ENCODE data around the gene ATP2B2.

ATP2B2 gene

DNA sequence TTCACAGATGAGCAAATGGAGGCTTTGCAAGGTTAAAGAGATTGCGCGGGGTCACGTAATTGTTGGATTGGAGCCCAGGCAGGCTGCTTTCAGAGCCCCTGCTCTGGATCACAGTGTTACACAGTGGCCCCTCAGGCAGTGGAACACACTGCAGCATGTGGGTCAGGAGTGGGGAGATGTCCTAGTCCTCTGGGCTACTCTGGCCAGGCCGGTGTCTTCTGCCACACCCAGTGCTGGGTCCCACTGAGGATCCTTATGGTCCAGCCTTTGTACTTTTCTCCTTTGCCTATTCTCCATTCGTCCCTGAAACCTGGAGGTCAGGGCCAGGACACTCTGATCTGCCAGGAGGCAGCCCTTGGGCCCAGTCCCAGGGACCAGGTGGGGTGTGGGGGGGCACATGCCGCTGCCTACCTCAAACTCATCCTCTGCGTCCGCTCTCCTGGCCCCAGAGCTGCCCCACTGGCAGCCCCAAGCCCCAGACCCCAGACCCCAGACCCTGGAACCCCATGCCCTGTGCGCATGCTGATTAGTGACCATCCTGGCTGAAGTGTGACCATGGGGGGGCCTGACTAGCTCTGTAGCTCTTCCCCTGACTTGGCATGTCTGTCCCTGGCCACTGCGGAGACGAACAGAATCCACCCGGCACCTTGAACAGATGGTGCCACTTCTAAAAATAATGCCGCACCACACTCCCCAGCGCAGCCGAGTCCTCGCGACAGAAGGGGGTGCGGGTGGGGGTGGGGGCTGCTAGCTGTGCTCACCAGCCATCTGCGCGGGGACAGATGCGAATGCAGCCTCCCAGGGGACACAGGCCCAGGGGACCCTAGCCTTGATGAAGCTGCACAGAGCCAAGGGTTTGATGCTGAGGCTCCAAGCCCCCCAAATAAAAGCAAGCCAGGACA lies 41.6 kb downstream of the ATP2B2 start:
- in situ Hi-C loops (cut with MboI; ENCODE audit: low pct_unique_long_range_greater_than_20kb, low sequenced_read_pairs, unreplicated experiment): no loop called here
- TF ChIP-seq, protein P1, sequence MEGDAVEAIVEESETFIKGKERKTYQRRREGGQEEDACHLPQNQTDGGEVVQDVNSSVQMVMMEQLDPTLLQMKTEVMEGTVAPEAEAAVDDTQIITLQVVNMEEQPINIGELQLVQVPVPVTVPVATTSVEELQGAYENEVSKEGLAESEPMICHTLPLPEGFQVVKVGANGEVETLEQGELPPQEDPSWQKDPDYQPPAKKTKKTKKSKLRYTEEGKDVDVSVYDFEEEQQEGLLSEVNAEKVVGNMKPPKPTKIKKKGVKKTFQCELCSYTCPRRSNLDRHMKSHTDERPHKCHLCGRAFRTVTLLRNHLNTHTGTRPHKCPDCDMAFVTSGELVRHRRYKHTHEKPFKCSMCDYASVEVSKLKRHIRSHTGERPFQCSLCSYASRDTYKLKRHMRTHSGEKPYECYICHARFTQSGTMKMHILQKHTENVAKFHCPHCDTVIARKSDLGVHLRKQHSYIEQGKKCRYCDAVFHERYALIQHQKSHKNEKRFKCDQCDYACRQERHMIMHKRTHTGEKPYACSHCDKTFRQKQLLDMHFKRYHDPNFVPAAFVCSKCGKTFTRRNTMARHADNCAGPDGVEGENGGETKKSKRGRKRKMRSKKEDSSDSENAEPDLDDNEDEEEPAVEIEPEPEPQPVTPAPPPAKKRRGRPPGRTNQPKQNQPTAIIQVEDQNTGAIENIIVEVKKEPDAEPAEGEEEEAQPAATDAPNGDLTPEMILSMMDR (IDR thresholded peaks at IDR 0.05; ENCODE audit: extremely low read depth, insufficient read depth, missing control alignments): no peak
- no peak for DNase-seq (ENCODE audit: low spot score)

GRCh38 chr3:10462641-10463532 lies 42.5 kb downstream of the ATP2B2 start:
- no peak for DNase-seq (ENCODE audit: low spot score)
- in situ Hi-C loops (cut with MboI; ENCODE audit: low pct_unique_long_range_greater_than_20kb, low sequenced_read_pairs, unreplicated experiment): no loop called here
- TF ChIP-seq, protein P1 (IDR thresholded peaks at IDR 0.05; ENCODE audit: extremely low read depth, insufficient read depth, missing control alignments): no peak

- in situ Hi-C loops (cut with MboI; ENCODE audit: low pct_unique_long_range_greater_than_20kb, low sequenced_read_pairs, unreplicated experiment): no loop called here
- DNase-seq (ENCODE audit: low spot score): no peak
- TF ChIP-seq, protein P1 (IDR thresholded peaks at IDR 0.05; ENCODE audit: extremely low read depth, insufficient read depth, missing control alignments): no peak
Measured at GRCh38 chr3:10460951-10461545, 44.3 kb downstream of the ATP2B2 start.

GRCh38 chr3:10459954-10460754 lies 45.2 kb downstream of the ATP2B2 start:
- TF ChIP-seq, protein P1 (IDR thresholded peaks at IDR 0.05; ENCODE audit: extremely low read depth, insufficient read depth, missing control alignments): no peak
- peak; percentile 71 for DNase-seq (ENCODE audit: low spot score)
- in situ Hi-C loops (cut with MboI; ENCODE audit: low pct_unique_long_range_greater_than_20kb, low sequenced_read_pairs, unreplicated experiment): no loop called here

DNA sequence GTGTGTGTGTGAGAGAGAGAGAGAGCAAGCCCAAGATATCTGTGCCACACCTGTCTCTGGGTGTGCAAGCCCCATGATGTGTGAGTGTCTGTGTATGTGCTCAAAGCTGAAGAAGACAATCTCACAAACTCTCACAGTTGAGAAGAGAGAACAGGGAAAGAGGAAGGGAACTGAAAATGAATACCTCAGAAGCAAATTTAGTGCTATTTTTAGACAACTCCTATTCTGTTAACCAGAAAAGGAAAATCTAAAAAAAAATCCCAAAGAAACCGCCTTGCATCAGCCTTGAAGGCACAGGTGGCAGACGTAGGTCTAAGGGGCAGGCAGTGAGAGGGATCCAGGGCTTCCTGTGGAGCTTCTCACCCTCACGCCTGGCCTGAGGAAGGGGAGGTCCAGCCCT lies 47.8 kb downstream of the ATP2B2 start:
- TF ChIP-seq, protein P1 (IDR thresholded peaks at IDR 0.05; ENCODE audit: extremely low read depth, insufficient read depth, missing control alignments): no peak
- DNase-seq (ENCODE audit: low spot score): no peak
- in situ Hi-C loops (cut with MboI; ENCODE audit: low pct_unique_long_range_greater_than_20kb, low sequenced_read_pairs, unreplicated experiment): no loop called here

Measured in GM13977 (cell line).